Progenitor cell of endocrine pancreas (in vitro differentiated cells): ENCODE data around the gene KLB. TPM values are rescaled to one million over a fixed set of nuclear protein-coding genes. Genes with fewer than 3 reads are reported as not detected.
"Not testable (repeated sequence)": the region's sequence is repeated elsewhere in the genome, so short reads cannot be mapped to it uniquely, and the experiment has no call there.

Experiments used
- DNase-seq: peaks from one replicate; pipeline ENCODE4 v3.0.0; 2021; ENCODE audit warnings: low spot score; ENCODE audit not compliant: unreplicated experiment
- H3K27ac Mint-ChIP-seq: 2 replicates; pipeline ENCODE4 v1.8.0; 2021; ENCODE audit warnings: mild to moderate bottlenecking, moderate library complexity, mixed read lengths
- H3K27me3 Mint-ChIP-seq: 2 replicates; pipeline ENCODE4 v1.8.0; 2021; ENCODE audit warnings: mixed read lengths
- H3K36me3 Mint-ChIP-seq: 2 replicates; pipeline ENCODE4 v1.8.0; 2022; ENCODE audit warnings: mixed read lengths; ENCODE audit not compliant: insufficient read depth
- H3K4me1 Mint-ChIP-seq: 2 replicates; pipeline ENCODE4 v1.8.0; 2021; ENCODE audit warnings: low read depth, mixed read lengths
- H3K4me3 Mint-ChIP-seq: 2 replicates; pipeline ENCODE4 v1.8.0; 2021; ENCODE audit warnings: low read depth, mild to moderate bottlenecking, moderate library complexity, mixed read lengths
- H3K9me3 Mint-ChIP-seq: 2 replicates; pipeline ENCODE4 v1.8.0; 2021; ENCODE audit warnings: low read depth, mixed read lengths
- total RNA-seq: library from RNA; stranded (reverse); gene quantifications from 2 replicates; pipeline ENCODE4 v1.2.1, GENCODE V29; 2021
- TF ChIP-seq, protein P1 (sequence below): fragments of 200-600 bp; sonication (generic); IDR thresholded peaks from one replicate; pipeline ENCODE4 v1.5.0; 2021; ENCODE audit warnings: antibody characterized with exemption, mild to moderate bottlenecking; ENCODE audit not compliant: unreplicated experiment

The KLB gene
- total RNA-seq, 1 donor from 2014 or later: 0.43 TPM

DNA sequence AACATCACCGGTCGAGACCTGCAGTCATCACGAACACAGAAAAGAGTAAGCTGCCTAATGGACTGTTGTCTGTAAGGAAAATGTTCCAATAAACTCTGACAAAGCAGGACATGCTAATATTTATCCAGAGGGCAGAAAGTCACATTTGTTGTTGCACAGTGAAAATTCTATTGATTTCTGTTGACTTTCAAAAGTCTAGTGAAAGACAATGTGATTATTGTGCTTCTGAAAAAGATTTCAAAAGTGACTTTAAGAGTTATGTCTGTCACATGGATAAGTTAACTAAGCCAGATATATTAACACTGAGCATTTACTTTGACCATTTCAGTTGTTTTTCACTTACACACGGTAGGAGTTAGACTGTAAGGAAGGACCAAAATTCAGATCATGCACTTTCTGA is 31.3 kb upstream of the KLB start:
- Mint-ChIP-seq H3K9me3 (peaks cover 26% of the 10 kb centered on the region), H3K36me3 (peaks cover 2% of the 10 kb centered on the region), H3K27ac (no peak overlapping the region), H3K27me3 (peaks cover under 1% of the 10 kb centered on the region), H3K4me1 (peaks cover 9% of the 10 kb centered on the region), H3K4me3 (no peak overlapping the region)
- TF ChIP-seq, protein P1, sequence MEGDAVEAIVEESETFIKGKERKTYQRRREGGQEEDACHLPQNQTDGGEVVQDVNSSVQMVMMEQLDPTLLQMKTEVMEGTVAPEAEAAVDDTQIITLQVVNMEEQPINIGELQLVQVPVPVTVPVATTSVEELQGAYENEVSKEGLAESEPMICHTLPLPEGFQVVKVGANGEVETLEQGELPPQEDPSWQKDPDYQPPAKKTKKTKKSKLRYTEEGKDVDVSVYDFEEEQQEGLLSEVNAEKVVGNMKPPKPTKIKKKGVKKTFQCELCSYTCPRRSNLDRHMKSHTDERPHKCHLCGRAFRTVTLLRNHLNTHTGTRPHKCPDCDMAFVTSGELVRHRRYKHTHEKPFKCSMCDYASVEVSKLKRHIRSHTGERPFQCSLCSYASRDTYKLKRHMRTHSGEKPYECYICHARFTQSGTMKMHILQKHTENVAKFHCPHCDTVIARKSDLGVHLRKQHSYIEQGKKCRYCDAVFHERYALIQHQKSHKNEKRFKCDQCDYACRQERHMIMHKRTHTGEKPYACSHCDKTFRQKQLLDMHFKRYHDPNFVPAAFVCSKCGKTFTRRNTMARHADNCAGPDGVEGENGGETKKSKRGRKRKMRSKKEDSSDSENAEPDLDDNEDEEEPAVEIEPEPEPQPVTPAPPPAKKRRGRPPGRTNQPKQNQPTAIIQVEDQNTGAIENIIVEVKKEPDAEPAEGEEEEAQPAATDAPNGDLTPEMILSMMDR: no peak
- DNase-seq: no peak

DNA sequence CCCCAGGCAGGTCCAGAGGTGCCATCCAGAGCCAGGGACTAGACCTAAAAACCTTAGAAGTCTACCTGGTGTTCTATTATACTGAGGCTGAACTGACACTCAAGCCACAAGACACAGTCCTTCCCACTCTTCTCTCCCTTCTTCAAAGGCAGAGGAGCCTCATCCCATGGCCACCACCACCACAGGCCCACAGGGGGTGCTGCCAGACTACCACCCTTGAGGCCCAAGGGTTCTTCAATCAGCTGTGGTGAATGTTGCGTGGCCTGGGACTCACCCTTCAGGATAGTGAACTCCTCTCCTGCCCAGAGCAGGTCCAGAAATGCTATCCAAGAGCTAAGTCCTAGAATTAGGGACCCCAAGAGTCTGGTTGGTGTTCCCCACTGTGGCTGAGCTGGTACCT is 23.0 kb upstream of the KLB start:
- no peak overlapping the region for H3K4me3 Mint-ChIP-seq
- no peaks in the 10 kb centered on the region for H3K27me3 Mint-ChIP-seq
- TF ChIP-seq, protein P1: no peak
- H3K36me3 Mint-ChIP-seq: no peaks in the 10 kb centered on the region
- peaks cover 7% of the 10 kb centered on the region for H3K9me3 Mint-ChIP-seq
- DNase-seq: no peak
- H3K4me1 Mint-ChIP-seq: peaks cover 5% of the 10 kb centered on the region
- no peak overlapping the region for H3K27ac Mint-ChIP-seq

DNA sequence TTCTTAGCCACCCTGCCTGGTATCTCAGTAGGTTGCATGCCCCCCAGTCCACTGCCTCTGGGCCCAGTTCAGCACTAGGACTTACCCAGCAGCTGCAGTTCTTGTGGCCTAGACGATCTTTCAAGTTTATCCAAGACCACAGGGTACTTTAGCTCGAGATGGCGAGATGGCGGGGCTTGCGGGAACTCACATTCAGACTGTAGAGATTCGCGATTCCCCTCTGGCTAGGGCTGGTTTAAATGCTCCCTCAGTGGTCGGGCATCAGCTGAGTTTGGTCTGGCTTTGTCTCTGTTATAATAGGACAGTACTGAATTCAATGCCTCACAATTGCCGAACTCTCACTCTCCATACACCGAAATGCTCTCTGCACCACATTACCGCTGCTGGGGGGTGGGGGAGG is 22.2 kb upstream of the KLB start:
- Mint-ChIP-seq H3K4me1 (peaks cover 5% of the 10 kb centered on the region), H3K27ac (no peak overlapping the region), H3K4me3 (no peak overlapping the region), H3K27me3 (no peaks in the 10 kb centered on the region), H3K36me3 (no peaks in the 10 kb centered on the region), H3K9me3 (peaks cover under 1% of the 10 kb centered on the region)
- TF ChIP-seq, protein P1: no peak
- no peak for DNase-seq

DNA sequence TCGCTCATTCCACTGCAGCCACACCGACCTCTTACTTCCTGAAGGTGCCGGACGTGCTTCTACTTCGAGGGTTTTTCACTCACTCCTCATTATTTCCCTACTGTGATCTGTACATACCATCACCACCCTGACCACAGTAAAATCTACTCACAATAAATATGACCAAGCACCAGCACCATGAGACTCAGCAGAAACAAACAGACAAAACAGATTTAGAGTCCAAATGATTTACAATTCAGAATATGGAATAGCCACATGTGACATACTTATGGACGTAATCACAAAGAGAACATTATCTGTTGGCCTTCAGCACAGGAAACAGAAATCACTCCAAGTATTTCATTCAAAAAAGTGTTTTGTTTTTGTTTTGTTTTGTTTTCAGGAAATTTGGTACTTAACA is 16.1 kb upstream of the KLB start:
- H3K4me3 Mint-ChIP-seq: no peak overlapping the region
- no peak overlapping the region for H3K27ac Mint-ChIP-seq
- DNase-seq: no peak
- TF ChIP-seq, protein P1: no peak
- no peaks in the 10 kb centered on the region for H3K36me3 Mint-ChIP-seq
- no peaks in the 10 kb centered on the region for H3K4me1 Mint-ChIP-seq
- H3K27me3 Mint-ChIP-seq: no peaks in the 10 kb centered on the region
- peaks cover 4% of the 10 kb centered on the region for H3K9me3 Mint-ChIP-seq

DNA sequence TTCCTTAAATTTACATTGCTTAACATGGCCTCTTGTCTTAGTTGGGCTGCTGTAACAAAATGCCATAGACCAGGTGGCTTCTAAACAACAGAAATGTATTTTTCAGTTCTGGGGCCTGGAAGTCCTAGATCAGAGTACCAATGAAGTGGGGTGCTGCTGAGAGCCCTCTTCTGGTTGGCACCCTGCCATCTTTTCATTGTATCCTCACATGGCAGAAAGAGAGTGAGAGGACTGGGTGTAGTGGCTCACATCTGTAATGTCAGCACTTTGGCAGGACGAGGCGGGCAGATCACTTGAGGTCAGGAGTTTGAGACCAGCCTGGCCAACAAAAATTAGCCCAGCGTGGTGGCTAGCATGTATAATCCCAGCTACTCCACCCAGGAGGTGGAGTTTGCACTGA is 12.0 kb upstream of the KLB start:
- no peak for DNase-seq
- Mint-ChIP-seq H3K27ac (no peak overlapping the region), H3K4me3 (no peak overlapping the region), H3K4me1 (no peaks in the 10 kb centered on the region), H3K36me3 (no peaks in the 10 kb centered on the region), H3K27me3 (no peaks in the 10 kb centered on the region), H3K9me3 (peaks cover 4% of the 10 kb centered on the region)
- TF ChIP-seq, protein P1: no peak

DNA sequence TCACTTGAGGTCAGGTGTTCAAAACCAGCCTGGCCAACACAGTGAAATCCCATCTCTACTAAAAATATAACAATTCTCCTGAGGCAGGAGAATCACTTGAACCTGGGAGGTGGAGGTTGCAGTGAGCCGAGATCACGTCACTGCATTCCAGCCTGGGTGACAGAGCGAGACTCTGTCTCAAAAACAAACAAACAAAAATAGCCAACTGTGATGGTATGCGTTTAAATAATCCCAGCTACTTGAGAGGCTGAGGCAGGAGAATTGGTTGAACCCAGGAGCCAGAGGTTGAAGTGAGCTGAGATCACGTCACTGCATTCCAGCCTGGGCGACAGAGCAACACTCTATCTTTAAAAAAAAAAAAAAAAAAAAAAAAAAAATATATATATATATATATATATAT is 5.1 kb upstream of the KLB start:
- not testable (repeated sequence) for DNase-seq, H3K4me1 Mint-ChIP-seq, H3K36me3 Mint-ChIP-seq, H3K27me3 Mint-ChIP-seq, H3K4me3 Mint-ChIP-seq, H3K27ac Mint-ChIP-seq, H3K9me3 Mint-ChIP-seq
